ENCODE data around the gene APBA3.

DNA sequence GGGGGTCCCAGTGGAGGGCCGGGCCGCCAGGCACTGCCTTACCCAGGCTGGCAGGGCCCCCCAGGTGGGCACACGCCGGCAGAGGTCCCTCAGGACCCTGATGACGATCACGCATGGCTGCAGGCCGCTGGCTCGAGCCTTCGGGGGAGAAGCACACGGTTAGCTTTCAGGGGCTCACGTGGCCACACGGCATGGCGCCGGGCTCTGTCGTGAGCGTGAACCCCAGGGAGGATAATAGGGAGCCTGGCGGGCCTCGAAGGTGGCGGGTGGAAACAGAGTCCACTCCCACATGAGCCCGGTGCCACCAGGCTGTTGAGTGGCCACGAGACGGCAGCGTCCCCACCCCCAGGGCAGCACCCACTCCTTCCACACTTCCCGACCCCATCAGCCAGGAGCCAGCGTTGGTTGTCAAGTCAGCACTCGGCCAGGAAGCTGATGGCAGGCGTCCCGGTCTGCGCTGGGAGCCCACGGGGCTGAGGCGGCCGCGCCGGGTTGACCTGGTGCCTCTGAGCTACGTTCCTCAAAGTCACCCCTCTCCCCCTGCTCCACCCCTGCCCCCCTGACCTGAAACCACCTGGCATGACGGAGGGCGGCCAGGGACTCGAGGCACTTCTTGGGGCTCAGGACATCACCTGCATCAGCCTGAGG is 49.3 kb upstream of the APBA3 start:
- TF ChIP-seq SUZ12 (IDR thresholded peaks at IDR 0.05; ENCODE audit: extremely low read depth, insufficient read depth, insufficient read length) (no peak), ZNF274 (IDR thresholded peaks at IDR 0.05; ENCODE audit: low read depth, low read length) (no peak), YY1 (IDR thresholded peaks at IDR 0.05; ENCODE audit: insufficient read depth, insufficient read length) (no peak)

Measured in NT2/D1 (cell line).